GM19468 (cell line): ENCODE data around the gene STRBP.

Source experiments
- ATAC-seq: cut with Tn5 transposase; IDR thresholded peaks from one replicate; pipeline ENCODE4 v1.9.1; 2021; ENCODE audit warnings: mild to moderate bottlenecking, moderate library complexity, moderate number of reproducible peaks; ENCODE audit not compliant: unreplicated experiment; ENCODE audit errors: extremely low read depth

Gene STRBP

DNA sequence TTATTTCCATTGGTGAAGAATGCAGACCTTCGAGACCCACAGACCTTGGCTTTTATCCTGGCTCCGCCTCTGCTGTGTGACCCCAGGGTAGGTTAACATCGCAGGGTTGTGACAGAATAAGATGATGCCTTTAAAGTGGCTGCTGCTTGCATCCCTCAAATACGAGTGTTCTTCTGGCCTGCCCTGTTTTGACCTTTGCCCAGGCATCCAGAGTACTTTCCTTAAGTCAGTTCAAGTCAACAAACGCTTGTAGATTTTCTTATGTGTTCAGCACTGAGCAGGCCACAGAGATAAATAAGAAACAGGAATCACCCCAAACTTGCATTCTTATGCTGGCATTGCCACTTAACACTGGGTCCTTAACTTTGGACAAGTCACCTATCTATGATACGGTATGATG, 184.7 kb downstream of the STRBP start:
- ATAC-seq: no peak

DNA sequence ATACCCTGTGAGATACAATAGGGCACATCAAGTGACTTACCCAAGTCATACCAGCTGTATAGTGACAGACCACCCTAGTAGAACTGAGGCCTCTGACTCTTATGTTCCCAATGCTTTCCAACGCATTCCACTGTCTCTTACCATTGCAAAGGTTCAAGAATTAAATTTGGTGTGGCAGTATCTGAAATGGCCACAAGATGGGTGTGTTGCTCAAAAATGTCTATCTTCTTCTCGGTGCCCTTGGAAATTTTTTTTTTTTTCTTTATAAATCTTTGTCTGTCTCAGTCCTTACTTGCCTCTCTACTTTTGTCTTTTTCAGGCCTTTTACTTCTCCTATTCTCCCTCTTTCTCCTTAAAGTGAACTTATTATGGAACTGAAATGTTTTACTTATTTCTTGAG, 186.6 kb downstream of the STRBP start:
- no peak for ATAC-seq

DNA sequence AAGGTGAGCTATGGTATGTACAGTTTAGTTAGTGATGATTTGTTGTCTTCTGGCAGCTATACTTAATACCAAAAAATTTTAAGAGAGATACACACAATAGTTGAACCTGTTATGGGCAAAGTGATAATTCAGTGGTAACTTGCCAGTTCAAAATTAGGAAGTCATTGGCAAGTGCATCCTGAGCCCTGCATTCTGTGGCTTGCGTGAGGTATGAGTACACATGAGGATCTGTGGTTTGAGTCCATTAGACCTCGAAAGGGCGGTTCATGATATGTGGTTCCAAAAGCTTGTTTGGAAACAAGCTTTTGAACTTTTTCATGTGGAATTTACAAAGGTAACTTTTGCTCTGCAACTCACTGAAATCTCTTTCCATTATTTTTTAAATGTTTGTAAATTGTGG, 187.9 kb downstream of the STRBP start:
- no peak for ATAC-seq

DNA sequence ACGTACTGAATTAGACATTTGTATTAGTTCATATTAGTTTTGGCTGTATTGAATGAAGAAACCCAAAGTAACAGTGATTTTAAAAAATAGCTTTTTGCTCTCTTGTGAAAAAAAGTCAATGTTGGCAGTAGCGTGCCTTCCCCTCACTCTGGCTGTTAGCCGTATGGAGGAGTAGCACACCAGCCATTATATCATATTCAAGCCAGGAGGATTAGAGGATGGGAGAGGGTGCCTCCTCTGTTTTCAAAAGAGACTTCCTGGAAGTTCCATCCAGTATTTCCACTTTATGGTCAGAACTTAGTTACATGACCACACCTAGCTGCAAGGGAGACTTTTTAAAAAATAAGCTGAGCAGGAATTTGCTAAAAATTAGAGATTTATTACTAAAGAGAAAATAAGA, 193.8 kb downstream of the STRBP start:
- ATAC-seq: no peak

DNA sequence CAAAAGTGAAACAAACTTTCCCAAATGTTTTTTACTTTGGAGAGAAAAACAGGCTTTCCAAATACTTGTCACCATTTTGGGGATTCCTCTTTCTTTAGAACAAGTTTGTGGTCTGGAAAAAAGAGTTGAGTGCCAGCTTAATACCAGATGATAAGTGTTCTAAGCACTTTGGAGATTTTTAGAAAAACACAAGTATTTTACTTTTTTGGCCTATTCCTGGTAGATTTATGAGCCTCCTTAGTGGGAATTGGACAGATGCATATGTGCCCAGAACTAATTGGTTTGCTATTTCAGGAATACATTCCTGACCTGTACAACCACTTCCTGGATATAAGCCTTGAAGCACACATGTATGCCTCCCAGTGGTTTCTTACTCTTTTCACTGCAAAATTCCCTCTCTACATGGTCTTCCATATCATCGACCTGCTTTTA, 194.4 kb downstream of the STRBP start:
- ATAC-seq: no peak

DNA sequence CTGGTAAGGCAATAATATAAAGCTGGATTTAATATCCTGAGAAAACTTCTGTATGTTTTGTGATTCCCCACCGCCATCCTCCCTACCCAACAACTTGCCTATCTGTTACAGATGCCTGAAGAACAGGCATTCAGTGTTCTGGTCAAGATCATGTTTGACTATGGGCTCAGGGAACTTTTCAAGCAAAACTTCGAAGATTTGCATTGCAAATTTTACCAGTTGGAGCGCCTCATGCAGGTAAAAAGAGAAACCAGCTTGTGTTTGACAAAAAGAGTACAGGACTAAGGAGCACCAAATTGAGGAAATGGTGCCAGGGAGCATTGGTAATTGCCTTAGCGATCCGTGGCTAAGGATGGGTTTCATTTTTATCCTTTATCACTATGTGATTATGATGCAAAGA, 194.9 kb downstream of the STRBP start:
- no peak for ATAC-seq

DNA sequence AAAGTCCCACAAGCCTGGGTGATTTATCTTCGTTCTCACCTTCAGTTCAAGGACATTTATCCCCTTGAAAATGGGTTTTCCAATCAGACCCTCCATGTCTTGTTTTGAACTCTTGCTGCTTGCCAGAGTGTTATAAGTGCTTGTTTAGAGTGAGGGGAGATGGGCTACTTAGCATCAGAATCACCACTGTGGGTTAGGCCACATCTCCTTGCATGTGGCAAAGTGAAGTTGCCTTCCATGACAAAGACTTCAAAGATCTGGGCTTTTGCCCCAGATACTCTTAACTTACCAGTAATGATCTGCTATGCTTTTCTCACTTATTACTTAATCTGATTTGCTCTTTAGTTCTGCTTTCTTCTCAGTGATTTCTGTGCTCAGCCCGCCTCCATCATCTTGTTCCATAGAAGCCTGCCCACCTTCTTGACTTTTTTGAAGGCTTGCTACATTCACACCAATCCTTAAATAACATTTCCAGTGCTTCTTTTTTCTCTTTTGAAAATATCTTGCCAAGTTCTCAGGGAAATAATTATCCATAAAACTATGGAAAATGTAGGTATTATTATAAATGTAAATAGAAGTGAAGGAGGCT, 195.9 kb downstream of the STRBP start:
- ATAC-seq: no peak
